Measurements from ENCODE around the gene C12orf54.
"Not testable (repeated sequence)": the region's sequence is repeated elsewhere in the genome, so short reads cannot be mapped to it uniquely, and the experiment has no call there.

The C12orf54 gene

GRCh38 chr12:48512855-48513254, 30.6 kb downstream of the C12orf54 start:
- DNase-seq = no peak

- DNase-seq = no peak
These were observed 32.4 kb downstream of the C12orf54 start for GRCh38 chr12:48514728-48515127.

GRCh38 chr12:48520381-48520780, 38.1 kb downstream of the C12orf54 start:
- not testable (repeated sequence) for DNase-seq

GRCh38 chr12:48525332-48525731, 43.0 kb downstream of the C12orf54 start, which contains the start of gene OR8S1:
OR8S1 (plus strand) TSS chr12:48525632; CDS start chr12:48525632, 0 bp downstream.
- no peak for DNase-seq

GRCh38 chr12:48527891-48528670, 45.8 kb downstream of the C12orf54 start:
- no peak for DNase-seq

- DNase-seq = no peak
These were observed 50.3 kb downstream of the C12orf54 start for GRCh38 chr12:48532601-48533000.

- DNase-seq = no peak
These were observed 54.3 kb downstream of the C12orf54 start for GRCh38 chr12:48536602-48537001.

- DNase-seq = peak; percentile 32
These were observed 60.1 kb downstream of the C12orf54 start for GRCh38 chr12:48542300-48542928.

- DNase-seq = no peak
These were observed 63.7 kb downstream of the C12orf54 start for GRCh38 chr12:48545833-48546469.

Data from activated CD8-positive, alpha-beta memory T cell treated with anti-CD3 and anti-CD28 coated beads, Interleukin-2, amount 50 U/mL, for 4 hours (primary cell).